ENCODE measurements around the gene NEGR1.

NEGR1 gene

GRCh38 chr1:71766748-71767147 lies 515.6 kb downstream of the NEGR1 start:
- no peak for DNase-seq

DNA sequence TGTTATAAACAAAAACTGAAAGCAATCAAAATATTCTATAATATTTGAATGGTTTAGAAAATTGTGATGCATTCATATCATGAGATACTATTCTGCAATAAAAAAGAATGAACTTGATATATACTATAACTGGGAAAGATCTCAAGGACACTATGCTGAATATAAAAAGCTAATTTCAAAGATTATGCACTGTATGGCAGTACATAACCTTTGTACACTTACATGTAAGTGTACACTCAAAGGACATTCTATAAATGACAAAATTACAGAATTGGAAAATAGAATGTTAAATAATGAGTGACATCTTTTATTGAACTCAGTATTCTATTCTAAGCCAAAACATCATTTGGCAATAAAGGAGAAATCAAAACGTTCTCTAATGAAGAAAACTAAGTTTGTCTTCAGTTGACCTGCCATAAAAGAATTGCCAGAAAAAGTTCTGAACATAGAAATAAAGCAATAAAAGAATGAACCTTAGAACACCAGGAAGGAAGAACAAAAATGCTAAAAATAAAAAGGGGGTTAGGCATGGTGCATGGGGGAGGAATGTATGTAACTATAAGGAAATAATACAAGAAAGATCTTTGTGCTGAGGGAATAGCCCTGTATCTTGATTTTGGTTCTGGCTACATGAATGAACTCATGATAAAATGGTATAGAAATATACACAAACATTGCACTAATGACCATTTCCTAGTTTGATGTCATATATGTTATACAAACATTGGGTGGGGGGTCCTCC lies 519.7 kb downstream of the NEGR1 start:
- no peak for DNase-seq

DNA sequence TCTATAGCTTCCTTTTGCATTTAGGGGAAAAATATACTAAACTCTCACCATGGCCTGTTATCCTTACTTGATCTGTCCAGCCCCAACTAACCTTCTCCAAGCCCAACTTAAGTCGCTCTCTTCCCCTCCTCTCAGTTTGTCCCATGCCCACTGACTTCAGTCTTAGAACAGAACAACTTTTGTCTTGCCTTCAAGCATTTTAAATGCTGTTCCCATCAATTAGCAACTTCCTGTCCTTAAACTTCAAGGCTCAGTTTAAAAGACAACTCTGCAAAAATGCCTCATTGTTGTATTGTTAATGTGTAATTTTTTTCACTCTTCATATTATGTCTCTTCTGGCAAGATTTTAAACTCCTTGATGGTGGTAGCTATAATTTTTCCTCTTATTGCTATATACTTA lies 526.9 kb downstream of the NEGR1 start:
- DNase-seq, result no peak

- DNase-seq, result no peak
Measured at GRCh38 chr1:71753746-71754145, 528.6 kb downstream of the NEGR1 start.

DNA sequence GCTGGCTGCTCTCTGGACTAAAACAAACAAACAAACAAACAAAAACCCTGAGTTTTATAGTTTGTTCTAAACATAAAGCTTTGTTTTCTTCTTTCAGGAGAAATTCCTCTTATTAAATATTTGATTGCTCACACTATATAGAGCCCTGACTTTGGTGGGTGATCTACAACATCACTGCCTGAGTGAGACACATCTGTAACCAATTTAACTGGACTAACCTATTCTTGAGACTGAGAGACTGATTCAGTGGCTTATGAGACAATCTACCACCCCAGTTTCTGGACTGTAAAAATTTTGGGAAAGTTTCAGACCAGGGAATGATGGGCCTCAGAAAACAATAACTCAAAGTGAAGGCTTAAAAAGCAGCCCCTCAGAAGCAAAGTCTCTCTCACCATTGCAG lies 537.0 kb downstream of the NEGR1 start:
- DNase-seq, result no peak

GRCh38 chr1:71743862-71744261 lies 538.5 kb downstream of the NEGR1 start:
- DNase-seq, result no peak

- no peak for DNase-seq
Measured at GRCh38 chr1:71738910-71739309, 543.4 kb downstream of the NEGR1 start.

GRCh38 chr1:71738256-71738655 lies 544.1 kb downstream of the NEGR1 start:
- no peak for DNase-seq

- DNase-seq, result no peak
Measured at GRCh38 chr1:71737768-71738167, 544.6 kb downstream of the NEGR1 start.

- DNase-seq, result no peak
Measured at GRCh38 chr1:71733121-71733520, 549.2 kb downstream of the NEGR1 start.

DNA sequence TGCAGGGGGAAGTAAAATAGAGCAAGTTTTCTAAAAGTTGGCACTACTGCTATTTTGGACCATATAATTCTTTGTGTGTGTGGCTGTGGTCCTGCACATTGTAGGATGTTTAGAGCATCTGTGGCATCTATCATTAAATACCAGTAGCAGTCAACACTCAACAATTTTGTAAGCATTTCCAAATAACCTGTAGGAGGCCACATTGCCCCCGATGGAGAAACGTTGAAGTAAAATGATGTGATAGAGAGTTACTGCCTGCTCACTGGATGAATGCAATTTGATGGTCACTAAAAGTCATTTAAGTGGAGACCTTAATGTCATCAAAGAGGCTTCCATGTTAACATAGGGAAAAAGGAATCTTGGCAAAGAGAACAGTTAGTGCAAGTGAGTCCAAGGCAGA lies 560.8 kb downstream of the NEGR1 start:
- DNase-seq, result no peak

DNA sequence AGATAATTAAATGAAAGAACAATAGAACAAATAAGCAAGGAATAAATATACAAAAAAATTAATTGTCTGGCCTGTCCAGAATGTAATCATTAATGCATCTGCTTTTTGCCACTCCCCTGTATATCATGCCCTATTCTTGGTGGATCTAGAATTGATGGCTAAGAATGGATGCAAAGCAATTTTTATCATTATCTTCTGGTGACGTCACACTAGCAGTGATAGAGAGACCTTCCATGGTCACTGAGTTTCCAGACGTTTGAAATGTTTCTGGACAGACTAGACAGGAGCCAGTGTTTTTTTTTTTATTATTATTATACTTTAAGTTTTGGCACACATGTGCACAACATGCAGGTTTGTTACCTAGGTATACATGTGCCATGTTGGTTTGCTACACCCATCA lies 563.0 kb downstream of the NEGR1 start:
- no peak for DNase-seq

DNA sequence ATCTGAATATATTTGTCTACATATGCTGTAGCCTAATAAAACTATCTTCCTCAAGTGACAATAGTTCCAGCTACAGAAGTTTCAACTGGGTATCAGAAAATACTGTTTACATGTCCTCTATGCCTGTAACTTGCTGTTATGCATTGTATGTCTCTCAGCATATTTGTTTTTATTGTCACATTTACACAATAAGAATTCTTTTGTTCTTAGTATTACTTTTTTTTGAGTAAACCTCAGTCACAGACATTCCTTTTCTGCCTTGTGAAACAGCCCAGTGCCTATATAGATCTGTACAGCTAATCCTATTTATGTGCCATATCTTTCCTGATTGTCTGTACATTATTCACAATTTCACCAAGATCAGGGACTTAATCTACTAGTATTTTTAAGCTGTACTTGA lies 565.2 kb downstream of the NEGR1 start:
- no peak for DNase-seq

GRCh38 chr1:71711456-71711855 lies 570.9 kb downstream of the NEGR1 start:
- DNase-seq, result no peak

DNA sequence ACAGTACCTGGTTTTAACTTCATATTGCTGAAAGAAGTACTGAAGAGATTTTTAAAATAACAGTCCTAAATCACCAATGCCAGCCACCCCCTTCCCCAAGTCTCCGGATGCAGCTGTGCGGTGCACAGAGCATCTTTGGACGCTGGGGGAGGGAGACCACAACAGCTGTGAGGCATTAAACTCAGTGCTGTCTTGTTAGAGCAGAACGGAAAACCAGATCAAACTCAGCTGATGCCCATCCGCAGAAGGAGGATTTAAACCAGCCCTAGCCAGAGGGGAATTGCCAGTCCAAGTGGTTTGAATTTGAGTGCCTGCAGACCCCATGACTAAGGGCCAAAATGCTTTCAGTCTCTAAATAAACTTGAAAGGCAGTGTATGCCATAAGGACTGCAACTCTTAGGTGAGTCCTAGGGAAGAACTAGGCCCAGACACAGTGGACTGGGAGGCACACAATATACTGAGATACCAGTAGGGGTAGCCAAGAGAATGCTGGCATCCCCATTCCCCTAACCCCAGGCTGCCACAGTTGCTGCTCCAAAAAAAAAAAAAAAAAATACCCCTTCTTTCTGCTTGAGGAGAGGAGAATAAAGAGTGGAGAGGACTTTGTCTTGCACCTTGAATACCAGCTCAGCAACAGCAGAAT lies 576.2 kb downstream of the NEGR1 start:
- DNase-seq, result peak; percentile 35

DNA sequence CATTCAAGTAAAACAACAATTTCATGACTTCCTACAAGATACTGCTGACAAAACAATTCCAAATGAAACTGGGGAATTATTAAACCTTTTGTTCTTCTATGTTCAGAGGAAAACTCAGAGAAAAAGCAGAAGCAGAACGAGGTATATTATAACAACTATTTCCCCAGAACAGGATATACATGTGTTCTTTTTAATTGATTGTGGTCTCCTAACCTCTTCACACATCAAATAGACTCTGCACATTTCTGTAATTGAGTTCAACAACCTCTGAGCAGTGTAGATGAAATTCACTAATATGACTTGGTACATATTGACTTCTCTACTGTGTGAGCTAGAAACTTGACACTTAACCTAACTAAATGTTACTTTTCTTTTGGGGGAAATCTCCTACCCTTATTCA lies 584.2 kb downstream of the NEGR1 start:
- no peak for DNase-seq

DNA sequence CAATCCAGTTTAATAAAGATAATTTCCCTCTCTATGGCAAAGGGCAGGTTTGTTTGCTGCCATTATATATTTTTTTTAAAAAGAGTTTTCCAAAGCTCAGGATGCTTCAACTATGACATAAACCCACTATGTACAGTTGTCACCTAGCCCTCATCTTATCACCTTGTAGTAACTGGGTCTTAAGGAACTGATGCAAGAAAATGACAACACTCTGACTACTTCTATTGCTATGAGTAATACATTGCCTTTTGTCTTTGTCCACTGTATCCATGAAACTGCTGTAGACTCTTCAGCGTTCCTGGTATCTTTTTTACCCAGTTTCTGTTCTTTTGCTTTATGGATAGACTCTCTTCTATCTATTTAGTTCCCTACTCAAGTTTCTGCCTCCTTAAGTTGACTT lies 586.5 kb downstream of the NEGR1 start:
- DNase-seq, result no peak

DNA sequence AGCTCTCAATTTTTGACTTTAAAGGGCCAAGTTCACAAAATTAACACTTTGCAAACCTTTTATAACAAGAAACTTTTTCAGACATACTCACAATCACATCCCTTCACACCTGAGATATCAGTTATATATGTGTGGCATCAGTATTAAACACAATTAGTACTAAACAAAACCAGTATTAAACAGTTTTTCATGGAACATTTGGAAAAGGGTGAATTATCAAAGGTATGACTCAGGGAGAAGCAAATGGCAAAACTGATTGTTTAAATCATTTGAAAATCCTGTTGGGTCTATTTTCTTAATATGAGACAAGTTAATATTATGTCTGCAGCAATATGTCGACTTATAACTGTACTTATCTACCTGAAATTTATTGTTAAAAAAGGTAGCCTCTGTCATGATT lies 587.3 kb downstream of the NEGR1 start:
- no peak for DNase-seq

DNA sequence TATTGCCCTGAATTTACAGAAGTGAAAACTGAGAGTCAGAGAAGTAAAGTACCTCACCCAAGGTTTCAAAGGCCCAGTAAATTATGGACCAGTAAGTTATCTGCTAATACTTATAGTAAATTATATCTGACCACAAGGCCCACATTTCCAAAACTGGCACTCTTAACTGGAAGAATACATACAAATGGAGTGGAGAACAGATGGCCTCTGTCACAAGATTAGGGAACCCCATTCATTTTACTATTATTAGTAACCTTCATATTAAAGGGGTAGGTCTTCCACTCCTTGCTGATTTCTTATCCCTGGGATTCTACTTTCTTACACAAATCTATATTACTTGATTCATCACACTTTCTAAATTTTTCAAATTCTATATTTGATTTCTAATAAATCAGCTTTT lies 588.8 kb downstream of the NEGR1 start:
- no peak for DNase-seq

DNA sequence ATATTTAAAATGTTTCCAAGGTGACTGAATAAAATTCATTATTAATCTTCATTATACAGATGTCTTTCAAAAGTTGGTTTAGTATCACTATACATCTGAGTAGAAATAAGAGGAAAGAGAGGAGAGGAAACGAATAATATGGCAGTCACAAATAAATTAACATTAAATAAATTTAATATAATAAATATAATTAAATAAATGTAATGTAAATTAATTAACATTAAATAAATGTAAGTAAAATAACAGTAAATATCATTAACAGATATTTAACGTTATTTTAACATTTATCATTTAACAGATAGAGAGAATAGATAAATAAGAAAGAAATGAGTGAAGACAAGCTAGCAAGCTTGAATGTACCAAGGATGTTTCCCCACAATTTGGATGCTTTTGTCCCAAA lies 592.7 kb downstream of the NEGR1 start:
- no peak for DNase-seq

GRCh38 chr1:71687376-71687775 lies 595.0 kb downstream of the NEGR1 start:
- DNase-seq, result no peak

DNA sequence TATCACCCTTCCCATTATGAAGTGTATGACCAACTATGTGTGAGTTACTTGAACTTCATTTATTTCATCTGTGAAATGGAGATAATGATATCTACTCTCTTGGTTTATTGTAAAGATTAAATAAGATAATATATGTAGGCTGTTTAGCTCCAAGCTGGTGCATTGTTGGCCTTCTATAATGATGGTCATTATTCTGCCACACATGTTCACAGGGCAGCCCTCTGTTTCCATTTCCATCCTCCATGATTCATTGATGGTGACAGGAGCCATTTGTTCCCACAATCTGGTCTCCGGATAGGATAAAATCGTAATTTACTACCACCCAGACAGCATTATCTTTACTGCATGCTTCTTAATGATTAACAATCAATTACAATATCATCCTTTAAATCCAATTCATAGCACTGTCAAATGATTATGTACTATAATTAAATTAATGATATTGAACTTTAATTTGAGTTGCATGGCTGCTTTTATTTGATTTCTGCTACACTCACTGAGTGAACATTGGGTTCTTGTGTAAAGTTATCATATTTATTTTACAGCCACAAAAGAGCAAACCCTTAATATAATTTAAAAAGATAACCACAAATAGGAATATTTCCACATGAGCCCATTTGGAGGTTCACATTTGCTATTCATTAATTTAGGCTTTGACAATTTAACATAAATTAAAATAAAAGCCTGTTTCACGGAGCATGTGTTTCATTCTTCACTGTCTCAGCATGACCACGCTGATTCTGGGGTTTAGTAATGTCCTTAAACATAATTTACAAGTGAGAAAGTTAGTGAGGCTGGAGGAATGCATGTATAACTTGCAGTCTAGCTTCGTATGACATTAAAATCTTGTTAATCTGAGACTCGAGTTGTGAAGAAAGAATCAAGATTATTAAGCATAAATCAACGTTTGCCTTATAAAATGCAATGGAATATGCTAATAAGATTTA lies 605.1 kb downstream of the NEGR1 start:
- no peak for DNase-seq

- DNase-seq, result no peak
Measured at GRCh38 chr1:71668065-71668464, 614.3 kb downstream of the NEGR1 start.

DNA sequence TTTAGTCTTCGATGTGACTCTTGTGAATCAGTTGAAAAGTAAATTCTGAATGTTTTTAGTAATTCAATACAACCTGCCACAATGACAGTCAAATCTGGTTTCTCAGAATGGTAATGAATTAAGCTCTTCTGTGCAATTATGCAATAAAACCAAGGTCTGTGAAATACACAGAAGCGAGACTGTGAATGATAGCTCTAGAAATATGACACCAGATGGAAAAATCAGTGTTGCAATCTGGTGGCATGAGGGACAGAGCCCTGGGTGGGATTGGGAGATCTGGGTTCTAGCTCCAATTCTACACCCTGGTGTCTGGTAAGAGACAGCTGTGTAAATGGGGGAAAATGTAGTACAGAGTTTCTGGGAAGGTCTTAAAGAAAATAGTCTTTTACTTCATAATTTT lies 615.1 kb downstream of the NEGR1 start:
- DNase-seq, result no peak

All from left hindlimb (tissue), 1 donor.